Tibial nerve (tissue), 4 donors: ENCODE measurements around the gene TOM1L2. TPM values are rescaled to one million over a fixed set of nuclear protein-coding genes. Genes with fewer than 3 reads are reported as not detected.

Experiments used
- DNase-seq, 2 donors: peaks; one replicate each; pipeline ENCODE4 v3.0.0-alpha.2; 2019; ENCODE audit warnings: low spot score in 2 of 2
- H3K27ac ChIP-seq, 4 donors: fragments of 200-600 bp; sonication (generic) in 3 of 4; one replicate each; pipeline ENCODE4 v1.5.1; 2017 to 2019; ENCODE audit warnings: mild to moderate bottlenecking in 1 of 4
- H3K27me3 ChIP-seq, 2 donors: fragments of 200-600 bp; sonication (generic) in 1 of 2; one replicate each; pipeline versions ENCODE4 v1.5.1 to v1.6.0; 2017 to 2019
- H3K36me3 ChIP-seq, 3 donors: fragments of 200-600 bp; sonication (generic); one replicate each; pipeline ENCODE4 v1.5.1; 2018 to 2019
- H3K4me1 ChIP-seq, 4 donors: fragments of 200-600 bp; sonication (generic) in 3 of 4; one replicate each; pipeline ENCODE4 v1.5.1; 2017 to 2019
- H3K4me3 ChIP-seq, 4 donors: fragments of 200-600 bp; sonication (generic) in 3 of 4; one replicate each; pipeline ENCODE4 v1.5.1; 2017 to 2019; ENCODE audit warnings: mild to moderate bottlenecking in 1 of 4, moderate library complexity in 1 of 4
- H3K9me3 ChIP-seq, 4 donors: fragments of 200-600 bp; sonication (generic) in 3 of 4; one replicate each; pipeline ENCODE4 v1.5.1; 2017 to 2019
- EP300 ChIP-seq, 2 donors: sonication (generic); formaldehyde crosslinking; IDR thresholded peaks; one replicate each; pipeline ENCODE4 v1.6.1; 2017; ENCODE audit warnings: antibody characterized with exemption in 2 of 2, mild to moderate bottlenecking in 1 of 2
- POLR2A ChIP-seq, 2 donors: fragments of 450-650 bp; IDR thresholded peaks; one replicate each; pipeline ENCODE4 v1.6.1; 2017; ENCODE audit warnings: antibody characterized with exemption in 2 of 2, mild to moderate bottlenecking in 2 of 2, moderate library complexity in 2 of 2
- WGBS, 2 donors: methylation state at CpG; one replicate each; pipeline ENCODE4 v1.1.5; 2018; 5-methylcytosine and 5-hydroxymethylcytosine counted together
- total RNA-seq, 4 donors: library from RNA; depleted of rRNA; stranded (reverse); fragments of >200 nt; gene quantifications; one replicate each; pipeline ENCODE4 v1.1.0, GENCODE V29; 2016
- TF ChIP-seq, protein P1 (sequence below), 5 experiments: fragments of 200-600 bp in 3 of 5; fragments of 450-650 bp in 2 of 5; sonication (generic) in 3 of 5; IDR thresholded peaks; one replicate each; pipeline ENCODE4 v1.5.1; 2016 to 2019; ENCODE audit warnings: antibody characterized with exemption in 5 of 5, mild to moderate bottlenecking in 3 of 5, moderate library complexity in 2 of 5

The TOM1L2 gene
- total RNA-seq, 4 donors from 2014 or later: 83.4 to 109 (median 96.8) TPM

- WGBS, 2 donors: 84 to 90% methylated on average over 3 of the region's 3 CpGs
- no peak overlapping the region for H3K4me3 ChIP-seq
- H3K27me3 ChIP-seq: no peaks in the 10 kb centered on the region
- H3K27ac ChIP-seq: no peak overlapping the region
- H3K9me3 ChIP-seq: peaks cover 0 to 2% (median 0%) of the 10 kb centered on the region in 4 donors
- H3K36me3 ChIP-seq: peaks cover 0 to 47% (median 0%) of the 10 kb centered on the region in 3 donors
- TF ChIP-seq EP300 (IDR thresholded peaks at IDR 0.05) (no peak), POLR2A (IDR thresholded peaks at IDR 0.05) (no peak)
- TF ChIP-seq, protein P1, sequence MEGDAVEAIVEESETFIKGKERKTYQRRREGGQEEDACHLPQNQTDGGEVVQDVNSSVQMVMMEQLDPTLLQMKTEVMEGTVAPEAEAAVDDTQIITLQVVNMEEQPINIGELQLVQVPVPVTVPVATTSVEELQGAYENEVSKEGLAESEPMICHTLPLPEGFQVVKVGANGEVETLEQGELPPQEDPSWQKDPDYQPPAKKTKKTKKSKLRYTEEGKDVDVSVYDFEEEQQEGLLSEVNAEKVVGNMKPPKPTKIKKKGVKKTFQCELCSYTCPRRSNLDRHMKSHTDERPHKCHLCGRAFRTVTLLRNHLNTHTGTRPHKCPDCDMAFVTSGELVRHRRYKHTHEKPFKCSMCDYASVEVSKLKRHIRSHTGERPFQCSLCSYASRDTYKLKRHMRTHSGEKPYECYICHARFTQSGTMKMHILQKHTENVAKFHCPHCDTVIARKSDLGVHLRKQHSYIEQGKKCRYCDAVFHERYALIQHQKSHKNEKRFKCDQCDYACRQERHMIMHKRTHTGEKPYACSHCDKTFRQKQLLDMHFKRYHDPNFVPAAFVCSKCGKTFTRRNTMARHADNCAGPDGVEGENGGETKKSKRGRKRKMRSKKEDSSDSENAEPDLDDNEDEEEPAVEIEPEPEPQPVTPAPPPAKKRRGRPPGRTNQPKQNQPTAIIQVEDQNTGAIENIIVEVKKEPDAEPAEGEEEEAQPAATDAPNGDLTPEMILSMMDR (IDR thresholded peaks at IDR 0.05): no peak
- no peaks in the 10 kb centered on the region for H3K4me1 ChIP-seq
- DNase-seq: no peak
These were observed 33.3 kb upstream of the TOM1L2 start for GRCh38 chr17:18005496-18005895.

DNA sequence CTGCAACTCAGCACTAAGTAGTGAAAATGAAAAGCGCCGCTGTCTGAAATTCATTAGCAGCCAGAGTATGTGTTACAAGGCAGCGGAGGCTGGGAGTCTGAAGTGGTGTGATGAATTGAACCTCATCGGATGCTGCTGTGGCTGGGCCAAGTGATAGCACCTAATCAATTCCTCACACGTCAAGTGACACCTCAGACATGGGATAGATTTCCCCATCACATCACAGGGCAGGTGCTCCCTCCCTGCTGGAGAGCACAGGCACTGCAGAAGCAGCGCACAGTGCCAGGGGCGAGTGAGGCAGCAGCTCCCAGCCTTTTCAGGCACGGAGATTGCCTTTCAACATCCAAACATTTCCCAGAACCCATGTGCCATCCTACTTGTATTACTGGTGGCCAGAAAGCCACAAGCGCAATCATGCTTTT lies 32.7 kb upstream of the TOM1L2 start:
- Histone ChIP-seq H3K27me3 (no peaks in the 10 kb centered on the region), H3K36me3 (peaks cover 0 to 41% (median 0%) of the 10 kb centered on the region in 3 donors), H3K9me3 (no peaks in the 10 kb centered on the region), H3K4me1 (no peaks in the 10 kb centered on the region), H3K27ac (no peak overlapping the region), H3K4me3 (no peak overlapping the region)
- TF ChIP-seq, protein P1 (IDR thresholded peaks at IDR 0.05): no peak
- TF ChIP-seq EP300 (IDR thresholded peaks at IDR 0.05) (no peak), POLR2A (IDR thresholded peaks at IDR 0.05) (no peak)
- WGBS, 2 donors: 82 to 84% methylated on average over 9 of the region's 9 CpGs
- DNase-seq: no peak

DNA sequence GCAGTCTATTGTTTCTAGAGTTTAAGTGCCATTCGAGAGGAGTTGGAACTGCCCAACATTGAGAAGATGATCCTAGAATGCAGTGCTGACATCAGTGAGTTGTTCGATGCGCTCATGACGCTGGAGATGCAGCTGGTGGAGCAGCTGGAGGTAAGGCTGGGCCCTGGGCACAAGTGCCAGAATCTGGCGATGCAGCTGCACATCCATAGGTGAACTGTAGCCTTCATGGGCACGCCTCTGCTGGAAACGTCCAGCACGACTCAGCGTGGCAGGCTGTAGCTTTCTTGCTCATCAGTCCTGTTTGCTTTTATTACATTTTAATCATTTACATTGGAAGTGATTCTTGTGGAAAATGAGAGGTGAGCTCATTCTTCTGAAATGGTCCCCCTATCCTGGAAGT lies 32.1 kb upstream of the TOM1L2 start:
- Histone ChIP-seq H3K4me3 (no peak overlapping the region), H3K27ac (no peak overlapping the region), H3K36me3 (peaks cover 0 to 38% (median 0%) of the 10 kb centered on the region in 3 donors), H3K27me3 (no peaks in the 10 kb centered on the region), H3K4me1 (no peaks in the 10 kb centered on the region), H3K9me3 (no peaks in the 10 kb centered on the region)
- WGBS, 2 donors: 80 to 88% methylated on average over 9 of the region's 9 CpGs
- TF ChIP-seq EP300 (IDR thresholded peaks at IDR 0.05) (no peak), POLR2A (IDR thresholded peaks at IDR 0.05) (no peak)
- TF ChIP-seq, protein P1 (IDR thresholded peaks at IDR 0.05): no peak
- no peak for DNase-seq

- 93% methylated on average over 2 of the region's 2 CpGs for WGBS, 2 donors
- H3K9me3 ChIP-seq: no peaks in the 10 kb centered on the region
- no peak for DNase-seq
- TF ChIP-seq EP300 (IDR thresholded peaks at IDR 0.05) (no peak), POLR2A (IDR thresholded peaks at IDR 0.05) (no peak)
- TF ChIP-seq, protein P1 (IDR thresholded peaks at IDR 0.05): no peak
- no peaks in the 10 kb centered on the region for H3K4me1 ChIP-seq
- peaks cover 0 to 21% (median 0%) of the 10 kb centered on the region in 3 donors for H3K36me3 ChIP-seq
- no peaks in the 10 kb centered on the region for H3K27me3 ChIP-seq
- H3K4me3 ChIP-seq: no peak overlapping the region
- no peak overlapping the region for H3K27ac ChIP-seq
These were observed 30.0 kb upstream of the TOM1L2 start for GRCh38 chr17:18002171-18002570.

DNA sequence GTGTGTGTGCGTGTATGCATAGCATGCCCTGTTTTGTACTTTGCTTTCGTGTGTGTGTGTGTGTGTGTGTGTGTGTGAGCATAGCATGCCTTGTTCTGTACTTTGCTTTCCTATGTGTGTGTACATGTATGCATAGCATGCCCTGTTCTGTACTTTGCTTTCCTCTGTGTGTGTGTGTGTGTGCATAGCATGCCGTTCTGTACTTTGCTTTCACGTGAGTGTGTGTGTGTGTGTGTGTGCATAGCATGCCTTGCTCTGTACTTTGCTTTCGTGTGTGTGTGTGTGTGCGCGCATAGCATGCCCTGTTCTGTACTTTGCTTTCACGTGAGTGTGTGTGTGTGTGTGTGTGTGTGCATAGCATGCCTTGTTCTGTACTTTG lies 27.8 kb upstream of the TOM1L2 start:
- TF ChIP-seq, protein P1 (IDR thresholded peaks at IDR 0.05): no peak
- TF ChIP-seq POLR2A (IDR thresholded peaks at IDR 0.05) (no peak), EP300 (IDR thresholded peaks at IDR 0.05) (no peak)
- no peak for DNase-seq
- H3K27ac ChIP-seq: no peak overlapping the region

More for the DNA sequence above, 27.8 kb upstream of the TOM1L2 start:
- 73 to 77% methylated on average over 8 of the region's 8 CpGs for WGBS, 2 donors
- no peaks in the 10 kb centered on the region for H3K9me3 ChIP-seq
- no peaks in the 10 kb centered on the region for H3K4me1 ChIP-seq
- H3K27me3 ChIP-seq: no peaks in the 10 kb centered on the region
- no peak overlapping the region for H3K4me3 ChIP-seq
- H3K36me3 ChIP-seq: peaks cover 0 to 9% (median 0%) of the 10 kb centered on the region in 3 donors
